Smooth muscle cell (in vitro differentiated cells): ENCODE data around the gene HS6ST2. TPM values are rescaled to one million over a fixed set of nuclear protein-coding genes. Genes with fewer than 3 reads are reported as not detected.
"Not testable (repeated sequence)": the region's sequence is repeated elsewhere in the genome, so short reads cannot be mapped to it uniquely, and the experiment has no call there.

ENCODE experiments used
- DNase-seq: peaks from one replicate; lab custom pipeline; 2025; ENCODE audit not compliant: unreplicated experiment; lab: John Stamatoyannopoulos, UW
- H2AFZ ChIP-seq: fragments of 200-600 bp; sonication (generic); 2 replicates; pipeline ENCODE4 v1.6.0; 2016; ENCODE audit warnings: antibody characterized with exemption, low read depth, mild to moderate bottlenecking
- H3F3A ChIP-seq: fragments of 200-600 bp; sonication (generic); 2 replicates; pipeline ENCODE4 v1.6.0; 2017; ENCODE audit warnings: antibody characterized with exemption, low read depth
- H3K27ac ChIP-seq: fragments of 200-600 bp; sonication (generic); 2 replicates; pipeline ENCODE4 v1.5.1; 2016; ENCODE audit warnings: low read depth, mild to moderate bottlenecking
- H3K27me3 ChIP-seq: fragments of 200-600 bp; sonication (generic); 2 replicates; pipeline ENCODE4 v1.6.1; 2016; ENCODE audit warnings: low read depth, mild to moderate bottlenecking
- H3K36me3 ChIP-seq: fragments of 200-600 bp; sonication (generic); 2 replicates; pipeline ENCODE4 v1.5.1; 2016; ENCODE audit warnings: low read depth
- H3K4me1 ChIP-seq: fragments of 200-600 bp; sonication (generic); 2 replicates; pipeline ENCODE4 v1.5.1; 2016; ENCODE audit warnings: low read depth
- H3K4me2 ChIP-seq: fragments of 200-600 bp; sonication (generic); 2 replicates; pipeline ENCODE4 v1.6.0; 2016; ENCODE audit warnings: mild to moderate bottlenecking
- H3K4me3 ChIP-seq: fragments of 200-600 bp; sonication (generic); 2 replicates; pipeline ENCODE4 v1.5.1; 2016; ENCODE audit warnings: mild to moderate bottlenecking
- H3K79me2 ChIP-seq: fragments of 200-600 bp; sonication (generic); 2 replicates; pipeline ENCODE4 v1.6.0; 2016; ENCODE audit warnings: low read depth, mild to moderate bottlenecking
- H3K9ac ChIP-seq: fragments of 200-600 bp; sonication (generic); 2 replicates; pipeline ENCODE4 v1.6.0; 2016; ENCODE audit warnings: low read depth
- H3K9me3 ChIP-seq: fragments of 200-600 bp; sonication (generic); replicated peaks from 2 replicates; pipeline ENCODE4 v1.5.1; 2016; ENCODE audit warnings: low read depth
- H4K20me1 ChIP-seq: fragments of 200-600 bp; sonication (generic); 2 replicates; pipeline ENCODE4 v1.6.0; 2016; ENCODE audit warnings: low read depth
- WGBS: methylation state at CpG from one replicate; pipeline ENCODE4 v1.1.7; 2016; ENCODE audit warnings: low lambda C conversion rate; 5-methylcytosine and 5-hydroxymethylcytosine counted together
- polyA plus RNA-seq: library from polyadenylated mRNA; unstranded; fragments of >200 nt; fragmentation: Nextera tagmentation; extraction: Ambion mirVana; gene quantifications from 2 replicates; pipeline ENCODE4 v1.2.1, GENCODE V29; 2016
- total RNA-seq: library from RNA; depleted of rRNA; stranded (reverse); fragments of >200 nt; gene quantifications from 2 replicates; pipeline ENCODE4 v1.2.3, GENCODE V29; 2014
- TF ChIP-seq, protein P1 (sequence below): fragments of 200-600 bp; sonication (generic); IDR thresholded peaks from 2 replicates; pipeline ENCODE4 v1.5.1; 2017; ENCODE audit warnings: borderline replicate concordance, mild to moderate bottlenecking, antibody characterized with exemption; ENCODE audit not compliant: insufficient read depth, poor library complexity, severe bottlenecking

Gene HS6ST2
- total and polyA plus RNA-seq, 2 experiments from 2014 or later: 12.7 to 13.3 TPM

DNA sequence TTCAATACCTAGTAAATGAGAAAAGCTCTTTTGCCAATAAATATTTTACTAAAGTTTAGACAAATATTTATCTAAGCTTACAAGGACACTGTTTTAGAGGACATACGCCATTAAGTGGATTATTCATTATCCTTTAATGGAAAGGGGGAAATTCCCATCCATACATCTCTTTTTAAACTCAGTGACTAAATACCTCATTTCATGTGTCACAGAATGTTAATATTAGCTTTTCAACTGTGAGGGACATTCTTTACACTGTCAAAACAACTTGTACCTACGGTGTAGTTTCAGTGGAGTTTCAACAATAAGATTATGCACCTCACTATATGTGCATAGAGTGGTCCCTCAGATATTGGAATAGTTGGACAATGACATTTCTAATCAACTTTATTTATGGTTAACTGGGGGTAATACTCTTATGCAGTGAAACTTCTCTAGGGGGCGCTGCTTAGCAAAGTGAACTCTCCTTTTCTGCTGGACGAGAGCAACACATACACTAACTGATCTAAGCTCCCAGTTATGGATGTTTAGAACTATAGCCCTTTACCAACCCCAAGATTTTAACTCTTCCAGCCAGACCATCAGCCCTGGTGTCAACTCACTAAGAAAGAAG, 9.7 kb downstream of the HS6ST2 start:
- H3K27me3 ChIP-seq: no peaks in the 10 kb centered on the region
- no peak overlapping the region for H3K9ac ChIP-seq
- H3K79me2 ChIP-seq: no peaks in the 10 kb centered on the region
- no peaks in the 10 kb centered on the region for H3K36me3 ChIP-seq
- H2AFZ ChIP-seq: no peak overlapping the region
- no peak overlapping the region for H3K27ac ChIP-seq
- no peaks in the 10 kb centered on the region for H3K9me3 ChIP-seq
- no peak overlapping the region for H3K4me2 ChIP-seq
- H3F3A ChIP-seq: no peaks in the 10 kb centered on the region
- H4K20me1 ChIP-seq: no peaks in the 10 kb centered on the region
- TF ChIP-seq, protein P1, sequence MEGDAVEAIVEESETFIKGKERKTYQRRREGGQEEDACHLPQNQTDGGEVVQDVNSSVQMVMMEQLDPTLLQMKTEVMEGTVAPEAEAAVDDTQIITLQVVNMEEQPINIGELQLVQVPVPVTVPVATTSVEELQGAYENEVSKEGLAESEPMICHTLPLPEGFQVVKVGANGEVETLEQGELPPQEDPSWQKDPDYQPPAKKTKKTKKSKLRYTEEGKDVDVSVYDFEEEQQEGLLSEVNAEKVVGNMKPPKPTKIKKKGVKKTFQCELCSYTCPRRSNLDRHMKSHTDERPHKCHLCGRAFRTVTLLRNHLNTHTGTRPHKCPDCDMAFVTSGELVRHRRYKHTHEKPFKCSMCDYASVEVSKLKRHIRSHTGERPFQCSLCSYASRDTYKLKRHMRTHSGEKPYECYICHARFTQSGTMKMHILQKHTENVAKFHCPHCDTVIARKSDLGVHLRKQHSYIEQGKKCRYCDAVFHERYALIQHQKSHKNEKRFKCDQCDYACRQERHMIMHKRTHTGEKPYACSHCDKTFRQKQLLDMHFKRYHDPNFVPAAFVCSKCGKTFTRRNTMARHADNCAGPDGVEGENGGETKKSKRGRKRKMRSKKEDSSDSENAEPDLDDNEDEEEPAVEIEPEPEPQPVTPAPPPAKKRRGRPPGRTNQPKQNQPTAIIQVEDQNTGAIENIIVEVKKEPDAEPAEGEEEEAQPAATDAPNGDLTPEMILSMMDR: peak; percentile 22
- DNase-seq: no peak
- no peaks in the 10 kb centered on the region for H3K4me1 ChIP-seq
- no peak overlapping the region for H3K4me3 ChIP-seq
- WGBS: 44% methylated on average over 4 of the region's 4 CpGs

DNA sequence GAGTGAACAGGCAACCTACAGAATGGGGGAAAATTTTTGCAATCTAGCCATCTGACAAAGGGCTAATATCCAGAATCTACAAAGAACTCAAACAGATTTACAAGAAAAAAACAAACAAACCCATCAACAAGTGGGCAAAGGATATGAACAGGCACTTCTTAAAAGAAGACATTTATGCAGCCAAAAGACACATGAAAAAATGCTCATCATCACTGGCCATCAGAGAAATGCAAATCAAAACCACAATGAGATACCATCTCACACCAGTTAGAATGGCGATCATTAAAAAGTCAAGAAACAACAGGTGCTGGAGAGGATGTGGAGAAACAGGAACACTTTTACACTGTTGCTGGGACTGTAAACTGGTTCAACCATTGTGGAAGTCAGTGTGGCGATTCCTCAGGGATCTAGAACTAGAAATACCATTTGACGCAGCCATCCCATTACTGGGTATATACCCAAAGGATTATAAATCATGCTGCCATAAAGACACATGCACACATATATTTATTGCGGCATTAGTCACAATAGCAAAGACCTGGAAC, 13.3 kb downstream of the HS6ST2 start:
- not testable (repeated sequence) for H3K9ac ChIP-seq, H3F3A ChIP-seq, H4K20me1 ChIP-seq, H3K4me1 ChIP-seq, H3K9me3 ChIP-seq, H2AFZ ChIP-seq, H3K36me3 ChIP-seq, H3K4me3 ChIP-seq, H3K4me2 ChIP-seq, DNase-seq, H3K27ac ChIP-seq, H3K27me3 ChIP-seq, H3K79me2 ChIP-seq
- WGBS: 77% methylated on average over 4 of the region's 4 CpGs

DNA sequence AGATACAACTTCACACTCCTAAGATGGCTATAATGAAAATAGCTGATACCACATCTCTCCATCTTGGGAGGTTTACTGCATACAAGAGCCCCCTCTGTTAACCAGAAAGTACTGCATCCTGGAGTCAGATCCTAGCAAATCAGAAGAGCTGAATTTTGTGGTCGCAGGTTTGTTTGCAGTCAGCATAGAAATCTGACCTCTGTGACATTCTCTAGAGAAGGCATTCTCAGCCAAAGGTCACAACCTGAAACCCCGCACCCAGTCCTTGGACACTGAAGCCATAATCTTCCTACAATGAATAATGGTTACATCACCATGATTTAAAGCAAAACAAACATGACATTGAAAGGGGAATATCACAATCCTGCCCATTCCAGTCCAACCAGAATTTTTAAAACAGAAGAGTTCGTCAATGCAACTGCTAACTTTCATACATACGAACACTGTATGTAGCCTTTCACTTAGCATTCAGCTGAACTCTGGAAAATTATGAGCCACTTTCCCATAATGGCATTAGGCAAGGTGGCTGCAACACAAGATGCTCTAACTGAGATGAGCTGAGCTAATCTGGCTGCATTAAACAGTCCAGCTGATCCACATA, 17.6 kb downstream of the HS6ST2 start:
- no peaks in the 10 kb centered on the region for H3K79me2 ChIP-seq
- H3K27me3 ChIP-seq: no peaks in the 10 kb centered on the region
- 63% methylated on average over 4 of the region's 4 CpGs for WGBS
- no peaks in the 10 kb centered on the region for H4K20me1 ChIP-seq
- no peaks in the 10 kb centered on the region for H3K4me1 ChIP-seq
- TF ChIP-seq, protein P1: peak; percentile 18
- H3K27ac ChIP-seq: no peak overlapping the region
- H3K4me3 ChIP-seq: no peak overlapping the region
- H3K9me3 ChIP-seq: no peaks in the 10 kb centered on the region
- H3F3A ChIP-seq: no peaks in the 10 kb centered on the region
- H3K4me2 ChIP-seq: no peak overlapping the region
- H3K36me3 ChIP-seq: no peaks in the 10 kb centered on the region
- no peak for DNase-seq
- no peak overlapping the region for H3K9ac ChIP-seq
- no peak overlapping the region for H2AFZ ChIP-seq

DNA sequence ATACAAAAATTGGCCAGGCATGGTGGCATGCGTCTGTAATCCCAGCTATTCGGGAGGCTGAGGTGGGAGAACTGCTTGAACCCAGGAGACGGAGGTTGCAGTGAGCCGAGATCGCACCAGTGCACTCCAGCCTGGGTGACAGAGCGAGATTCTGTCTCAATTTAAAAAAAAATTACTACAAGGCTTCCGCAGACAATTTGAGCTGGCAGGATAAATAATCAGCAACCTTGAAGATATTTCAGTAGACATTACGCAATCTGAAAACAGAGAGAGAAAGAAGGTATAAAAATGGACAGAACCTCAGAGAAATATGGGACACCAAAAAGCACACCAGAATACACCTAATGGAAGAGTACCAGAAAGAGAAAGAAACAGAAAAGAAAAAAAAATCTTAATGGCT, 25.3 kb downstream of the HS6ST2 start:
- H3K4me3 ChIP-seq: no peak overlapping the region
- H3K36me3 ChIP-seq: no peaks in the 10 kb centered on the region
- no peak overlapping the region for H3K4me2 ChIP-seq
- no peaks in the 10 kb centered on the region for H3K79me2 ChIP-seq
- no peak for DNase-seq
- H3K9me3 ChIP-seq: no peaks in the 10 kb centered on the region
- H2AFZ ChIP-seq: no peak overlapping the region
- no peaks in the 10 kb centered on the region for H3K27me3 ChIP-seq
- no peaks in the 10 kb centered on the region for H3F3A ChIP-seq
- TF ChIP-seq, protein P1: no peak
- H3K27ac ChIP-seq: no peak overlapping the region
- no peaks in the 10 kb centered on the region for H3K4me1 ChIP-seq
- no peak overlapping the region for H3K9ac ChIP-seq
- no peaks in the 10 kb centered on the region for H4K20me1 ChIP-seq
- 84% methylated on average over 8 of the region's 8 CpGs for WGBS
